EH (cell line): ENCODE results near the gene TNFSF15.
A peak's percentile ranks its signal among the peaks of the same experiment; 100 is the strongest.

ENCODE experiments used
- DNase-seq: peaks from one replicate; pipeline ENCODE4 v3.0.0-alpha.2; 2015; ENCODE audit warnings: low read depth

Gene TNFSF15

DNA sequence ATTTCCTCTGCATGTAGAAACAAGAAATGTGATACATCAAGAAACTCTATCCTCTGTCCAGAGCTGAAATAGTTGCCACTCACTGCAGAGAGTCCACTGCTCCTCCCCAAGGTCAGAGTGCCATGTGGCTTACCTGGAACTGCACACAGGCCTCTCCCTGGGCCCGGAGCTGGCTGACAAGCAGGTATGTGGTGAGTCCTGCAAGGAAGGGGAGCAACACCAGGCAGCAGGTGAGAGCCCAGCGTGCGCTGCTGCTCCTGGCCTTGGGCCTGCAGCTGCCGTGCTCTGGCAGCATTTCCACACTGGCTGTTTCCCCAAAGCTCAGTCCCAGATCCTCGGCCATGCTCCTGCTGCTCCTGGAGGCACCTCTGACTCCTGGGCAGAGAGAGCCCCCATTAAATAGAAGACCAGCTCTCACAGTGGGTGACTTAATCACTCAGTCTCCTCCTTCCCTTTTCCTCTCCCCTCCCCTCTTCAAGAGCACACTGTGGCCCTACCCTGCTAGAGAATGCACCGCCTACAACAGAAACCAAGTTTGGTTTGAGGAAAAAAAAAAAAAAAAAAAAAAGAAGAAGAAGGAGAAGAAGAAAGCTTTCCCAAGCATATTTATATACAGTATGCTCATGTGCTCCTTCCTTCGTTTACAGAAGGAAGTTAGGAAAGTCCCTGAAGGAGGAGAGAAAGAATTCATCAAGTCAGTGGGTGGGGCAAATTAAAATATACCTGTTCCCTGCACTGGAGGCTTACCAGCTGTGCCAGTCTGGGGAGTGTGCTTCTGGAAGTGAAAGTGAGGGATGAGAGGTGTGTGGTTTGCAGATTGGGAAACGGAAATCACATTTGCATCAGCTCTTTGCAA, at the start of gene TNFSF15:
Gene TNFSF15, minus strand, starts transcription at position 370 of the 856 bp plus-strand sequence. Its CDS starts 27 bp downstream, at position 343.
- DNase-seq: peak; percentile 16

DNA sequence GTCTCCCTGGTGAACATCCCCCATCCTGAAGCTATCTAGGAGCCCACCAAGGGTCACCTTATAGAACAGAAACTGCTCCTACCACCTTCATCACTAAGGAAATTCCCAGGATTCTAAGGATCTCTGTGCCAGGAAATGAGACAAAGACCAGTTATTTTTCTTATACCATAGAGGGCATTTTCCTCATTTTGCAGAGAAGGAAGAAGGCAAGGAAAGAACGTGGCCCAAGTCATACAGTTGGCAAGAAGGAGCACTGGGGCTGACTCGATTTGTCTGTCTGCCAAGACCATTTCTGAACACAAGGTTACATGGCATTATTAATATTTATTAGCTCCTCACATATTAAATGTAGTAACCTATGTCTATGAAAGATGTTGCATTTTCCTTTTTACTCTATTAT, 49.6 kb upstream of the TNFSF15 start:
- DNase-seq: peak; percentile 31

GRCh38 chr9:114854736-114855355, 49.0 kb upstream of the TNFSF15 start:
- DNase-seq: no peak

DNA sequence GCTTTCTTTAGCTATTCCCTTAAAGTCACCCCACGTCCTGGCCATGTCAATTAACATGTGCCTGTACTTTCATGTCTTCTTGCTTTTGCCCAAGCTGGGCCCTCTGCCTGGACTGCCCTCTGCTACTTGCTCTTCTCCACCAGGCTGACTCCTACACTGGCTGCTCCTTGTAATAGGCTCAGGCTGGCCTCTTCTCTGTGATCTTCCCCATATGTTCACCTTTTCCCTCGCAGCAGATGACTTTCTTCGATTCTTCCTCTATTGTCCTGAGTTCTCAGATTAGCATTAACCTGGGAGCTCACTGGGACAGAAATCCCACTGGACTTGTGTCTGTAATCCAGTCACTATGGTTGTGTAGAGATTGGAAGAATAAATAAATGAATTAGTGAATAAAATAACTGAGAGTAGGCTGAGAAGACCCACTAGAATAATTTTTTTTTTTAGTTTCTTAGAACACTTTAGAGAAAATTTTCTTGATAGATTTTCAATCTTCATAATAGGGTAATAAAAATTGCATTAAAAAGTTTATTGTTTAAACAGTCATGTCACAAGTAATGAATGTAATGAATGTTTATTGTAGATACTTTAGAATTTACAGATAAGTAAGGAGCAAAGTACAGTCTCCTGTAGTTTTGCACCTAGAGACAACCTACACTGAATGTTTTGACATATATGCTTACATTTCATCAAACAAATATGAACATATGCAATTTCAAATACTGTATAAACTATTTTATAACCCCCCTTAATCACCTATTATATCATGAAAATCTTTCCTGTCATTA, 47.4 kb upstream of the TNFSF15 start:
- no peak for DNase-seq

- DNase-seq: peak; percentile 70
These were observed 46.3 kb upstream of the TNFSF15 start for GRCh38 chr9:114852050-114852594.

GRCh38 chr9:114851306-114851705, 45.5 kb upstream of the TNFSF15 start:
- DNase-seq: no peak

DNA sequence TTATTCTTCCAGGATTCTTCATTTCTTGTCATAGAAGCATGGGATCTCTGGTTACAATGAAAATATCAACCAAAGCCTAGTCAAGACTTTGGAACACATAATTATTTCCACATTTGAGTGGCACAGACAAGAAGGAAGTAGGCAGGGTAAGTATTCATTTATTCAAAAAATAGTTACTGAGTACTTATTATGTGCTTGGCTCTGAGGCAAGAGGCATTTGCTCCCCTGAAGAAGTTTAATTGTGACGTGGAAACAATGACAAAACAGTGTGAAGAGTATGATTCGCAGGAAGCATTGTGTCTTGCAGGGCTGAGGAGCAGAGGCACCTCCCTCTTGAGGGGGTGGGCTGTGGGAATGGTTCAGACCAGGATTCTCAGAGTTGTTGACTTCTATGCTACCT, 45.0 kb upstream of the TNFSF15 start:
- peak; percentile 43 for DNase-seq

DNA sequence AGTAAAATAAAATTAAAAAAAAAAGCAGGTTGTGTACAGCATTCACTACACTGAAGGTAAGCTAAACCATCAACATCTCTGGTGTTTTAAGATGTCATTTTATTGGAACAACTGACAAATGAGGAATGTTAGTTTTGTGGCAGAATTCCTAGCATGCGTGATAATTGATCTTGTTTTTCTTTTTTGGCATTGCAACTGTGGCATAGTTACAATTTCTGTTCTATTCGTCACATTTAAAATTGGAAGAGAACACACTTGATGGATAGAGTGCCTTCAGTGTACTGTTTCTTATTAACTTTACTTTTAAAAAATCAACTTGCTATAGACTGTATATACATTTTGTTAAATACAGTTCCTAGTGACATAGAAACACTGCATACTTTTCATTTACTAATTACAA, 43.6 kb upstream of the TNFSF15 start:
- peak; percentile 75 for DNase-seq

GRCh38 chr9:114847492-114848417, 41.9 kb upstream of the TNFSF15 start:
- no peak for DNase-seq

DNA sequence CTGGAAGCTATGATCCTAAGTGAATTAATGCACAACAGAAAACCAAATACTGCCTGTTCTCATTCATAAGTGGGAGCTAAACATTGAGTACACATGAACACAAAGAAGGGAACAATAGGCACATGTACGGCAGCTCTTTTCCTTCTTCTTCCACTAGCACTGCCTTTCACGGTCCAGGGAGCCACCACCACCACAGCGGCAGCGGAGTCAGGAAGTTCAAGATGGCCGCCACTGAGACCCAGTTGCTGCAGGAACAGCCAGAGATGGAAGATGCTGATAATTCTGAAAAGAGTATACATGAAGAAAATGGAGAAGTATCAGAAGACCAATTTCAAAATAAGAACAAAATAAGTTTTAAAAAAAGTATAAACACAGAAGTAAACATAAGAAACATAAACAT, 39.5 kb upstream of the TNFSF15 start:
- DNase-seq: no peak

GRCh38 chr9:114844766-114845165, 38.9 kb upstream of the TNFSF15 start:
- DNase-seq: no peak

DNA sequence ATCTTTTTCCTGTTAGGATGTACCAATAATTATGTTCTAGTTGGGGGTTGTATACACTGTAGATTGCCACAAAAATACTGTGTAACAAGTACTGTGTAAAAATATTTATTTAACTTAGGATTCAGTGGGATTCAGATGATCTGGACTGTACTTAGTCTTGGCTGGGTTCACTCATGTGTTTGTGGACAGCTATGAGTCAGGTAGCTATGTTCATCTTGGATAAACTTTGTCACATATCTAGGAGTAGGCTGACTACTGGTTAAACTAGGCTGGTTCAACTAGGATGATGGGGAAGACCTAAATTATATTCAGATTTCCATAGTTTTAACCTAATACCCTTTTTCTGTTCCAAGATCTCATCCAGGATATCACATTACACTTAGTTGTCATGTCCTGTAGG, 32.1 kb upstream of the TNFSF15 start:
- peak; percentile 19 for DNase-seq

DNA sequence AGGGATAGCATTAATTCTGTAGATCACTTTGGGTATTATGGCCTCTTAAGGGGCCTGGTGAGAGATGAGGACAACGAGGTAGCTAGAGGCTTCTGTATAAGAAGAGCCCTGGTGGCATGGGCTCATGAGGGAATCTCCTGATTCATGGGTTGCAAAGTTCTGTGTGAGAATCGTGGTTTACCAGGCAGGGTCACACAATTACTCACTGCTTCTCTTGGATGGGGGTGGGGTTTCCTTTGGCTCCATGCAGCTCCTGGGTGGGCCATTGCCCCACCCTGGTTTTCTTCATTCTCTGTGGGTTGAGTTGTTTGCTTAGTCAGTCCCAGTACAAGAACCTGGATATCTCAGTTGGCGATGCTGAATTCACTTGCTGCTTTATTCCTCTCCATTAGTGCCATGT, 30.9 kb upstream of the TNFSF15 start:
- DNase-seq: peak; percentile 12

DNA sequence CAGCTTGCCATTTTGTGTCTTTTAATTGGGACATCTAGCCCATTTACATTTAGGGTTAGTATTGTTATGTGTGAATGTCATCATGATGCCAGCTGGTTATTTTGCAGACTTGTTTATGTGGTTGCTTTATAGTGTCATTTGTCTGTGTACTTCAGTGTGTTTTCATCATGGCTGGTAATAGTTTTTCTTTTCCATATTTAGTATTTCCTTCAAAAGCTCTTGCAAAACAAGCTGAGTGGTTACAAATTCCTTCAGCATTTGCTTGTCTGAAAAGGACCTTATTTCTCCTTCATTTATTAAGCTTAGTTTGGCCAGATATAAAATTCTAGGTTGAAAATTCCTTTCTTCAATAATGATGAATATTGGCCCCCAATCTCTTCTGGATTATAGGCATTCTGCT, 28.5 kb upstream of the TNFSF15 start:
- DNase-seq: no peak

DNA sequence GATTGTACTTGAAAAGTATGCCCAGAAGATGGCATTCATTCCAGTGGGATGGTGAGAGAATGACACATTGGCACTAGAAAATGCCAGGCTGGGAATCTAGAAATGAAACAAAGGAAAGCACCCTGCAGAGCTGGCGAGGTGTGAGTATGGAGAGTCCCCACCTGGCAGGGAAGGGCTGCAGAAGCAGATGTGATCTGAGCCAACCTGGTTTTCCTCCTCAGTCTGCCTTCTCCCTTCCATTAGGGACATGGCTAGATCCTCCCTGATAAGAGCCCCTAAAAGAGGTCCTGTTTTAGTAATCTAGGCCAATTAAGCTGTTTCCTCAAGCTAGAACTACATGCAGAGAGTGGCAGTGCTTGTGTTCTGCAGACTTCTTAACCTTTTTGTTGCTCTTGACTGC, 24.7 kb upstream of the TNFSF15 start:
- DNase-seq: no peak

DNA sequence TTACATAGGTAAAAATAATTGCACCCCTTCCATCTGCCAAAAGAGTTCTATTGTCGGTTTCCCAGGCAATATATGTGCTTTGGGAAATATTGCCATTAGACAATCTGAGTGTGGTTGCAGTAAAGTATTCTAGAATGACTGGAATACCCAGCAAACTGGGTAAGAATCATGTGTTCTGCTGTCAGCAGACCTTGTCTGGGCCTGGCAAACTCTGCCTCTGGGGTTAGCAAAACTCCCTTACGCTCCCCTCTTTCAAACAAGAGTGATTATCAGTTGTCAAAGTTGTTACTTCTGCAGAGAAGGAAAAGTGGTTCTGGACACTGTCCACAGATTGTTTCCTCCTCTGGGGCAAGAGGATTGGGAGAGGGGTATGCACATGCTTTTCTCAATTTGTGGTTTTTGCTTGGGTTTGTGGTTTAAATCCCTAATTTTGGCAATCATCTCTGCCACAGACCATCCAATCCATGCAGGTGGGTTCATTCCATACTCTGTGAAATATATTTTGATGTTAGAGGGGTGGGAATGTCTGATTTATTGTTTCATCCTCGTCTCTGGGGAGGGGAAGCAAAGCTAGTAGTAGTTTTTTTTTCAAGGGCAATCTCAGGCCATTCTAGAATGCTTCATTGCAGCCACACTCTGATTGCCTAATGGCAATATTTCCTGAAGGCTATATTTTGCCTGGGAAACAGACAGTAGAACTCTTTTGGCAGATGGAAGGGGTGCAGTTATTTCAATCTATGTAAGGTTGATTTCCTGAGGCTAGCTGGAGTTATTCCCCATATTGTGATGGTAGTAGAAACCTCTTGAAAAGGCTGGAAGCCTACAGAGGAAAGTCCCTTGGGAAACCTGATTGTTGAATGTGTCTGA, 24.0 kb upstream of the TNFSF15 start:
- no peak for DNase-seq

DNA sequence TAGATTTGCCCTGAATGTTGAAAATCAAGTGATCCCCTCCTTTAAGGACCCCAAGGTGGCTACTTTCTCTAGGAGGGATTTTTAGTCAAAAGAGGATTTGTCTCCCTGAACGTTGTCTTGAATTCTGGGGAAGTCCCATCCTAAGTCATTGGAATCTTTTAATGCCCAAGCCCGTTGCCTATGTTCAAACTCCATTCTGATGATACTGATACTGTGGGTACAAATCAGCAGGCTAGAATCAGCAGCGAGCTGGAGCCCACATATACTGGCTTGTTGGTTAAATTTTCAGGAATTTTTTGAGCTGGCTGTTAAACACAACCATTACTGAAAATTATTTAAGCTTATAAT, 22.4 kb upstream of the TNFSF15 start:
- DNase-seq: no peak

DNA sequence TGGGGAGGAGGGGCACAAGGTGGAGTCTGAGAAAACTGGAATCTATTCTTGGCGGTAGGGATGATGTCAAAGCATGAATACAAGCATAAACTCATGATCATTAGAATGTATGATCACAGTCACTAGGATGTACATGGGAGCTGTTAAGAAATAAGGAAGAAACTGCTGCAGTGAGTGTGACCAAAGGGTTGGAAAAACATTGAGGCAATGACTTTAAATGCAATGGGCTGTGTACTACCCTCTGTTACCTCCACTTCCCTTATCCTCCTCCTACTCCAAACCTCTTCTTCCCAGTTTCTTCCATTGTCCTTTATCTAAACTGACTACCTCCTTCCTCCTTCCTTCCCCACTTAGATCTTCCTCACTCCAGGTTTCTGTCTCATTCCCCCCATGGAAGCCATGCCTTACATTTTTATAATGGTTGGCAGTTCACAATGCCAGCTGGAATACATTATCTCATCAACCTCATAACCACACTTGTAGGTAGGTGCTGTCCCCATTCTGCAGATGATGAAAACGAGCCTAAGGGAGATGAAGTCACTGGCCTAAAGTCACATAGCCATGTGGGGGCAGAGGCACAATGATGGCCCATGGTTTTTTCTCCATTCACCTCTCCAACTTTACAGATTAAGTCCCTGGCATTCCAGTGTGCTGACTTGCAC, 21.9 kb upstream of the TNFSF15 start:
- DNase-seq: no peak

DNA sequence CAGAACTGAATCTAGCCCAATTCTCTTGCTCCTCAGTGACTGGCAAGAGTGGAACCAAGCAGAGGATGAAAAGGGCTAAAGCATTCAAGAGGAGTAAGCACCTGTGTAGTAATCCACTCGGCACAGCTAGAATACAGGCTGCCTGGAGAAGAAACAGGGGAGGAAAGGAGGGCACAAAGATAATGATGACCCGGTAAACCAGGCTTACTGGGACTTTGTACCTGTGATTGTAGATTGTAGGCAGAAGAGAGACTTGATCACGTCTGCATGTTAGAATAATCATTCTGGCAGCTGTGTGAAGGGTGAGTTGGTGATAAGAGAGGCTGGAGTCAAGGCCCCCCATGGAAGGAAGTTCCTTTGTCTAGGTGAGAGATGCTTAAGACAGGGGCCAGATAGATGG, 20.6 kb upstream of the TNFSF15 start:
- no peak for DNase-seq
